GM19240 (cell line): Measurements from ENCODE around the gene CCDC149.

Experiments
- DNase-seq: peaks from one replicate; pipeline ENCODE4 v3.0.0; 2011; ENCODE audit warnings: low spot score; ENCODE audit not compliant: insufficient read length

Gene CCDC149

DNA sequence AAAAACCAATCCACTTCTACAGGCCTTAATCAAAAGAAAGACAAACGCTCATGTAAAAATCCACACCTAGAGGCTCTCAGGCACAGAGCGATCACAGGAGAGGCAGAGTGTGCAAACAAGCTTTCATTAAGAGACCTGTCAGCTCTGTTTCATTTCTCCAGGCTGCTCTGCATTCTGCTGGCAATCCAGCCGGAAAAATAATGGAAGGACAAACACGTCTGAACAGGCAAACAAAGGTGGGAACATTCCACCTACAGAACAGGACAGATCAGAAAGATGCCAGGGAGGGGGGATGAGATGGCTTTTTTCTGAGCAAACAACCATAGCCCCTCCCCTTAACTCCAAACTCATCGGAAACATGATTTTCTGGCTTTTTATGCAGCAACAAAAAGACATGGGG is 107.8 kb downstream of the CCDC149 start:
- DNase-seq = no peak

DNA sequence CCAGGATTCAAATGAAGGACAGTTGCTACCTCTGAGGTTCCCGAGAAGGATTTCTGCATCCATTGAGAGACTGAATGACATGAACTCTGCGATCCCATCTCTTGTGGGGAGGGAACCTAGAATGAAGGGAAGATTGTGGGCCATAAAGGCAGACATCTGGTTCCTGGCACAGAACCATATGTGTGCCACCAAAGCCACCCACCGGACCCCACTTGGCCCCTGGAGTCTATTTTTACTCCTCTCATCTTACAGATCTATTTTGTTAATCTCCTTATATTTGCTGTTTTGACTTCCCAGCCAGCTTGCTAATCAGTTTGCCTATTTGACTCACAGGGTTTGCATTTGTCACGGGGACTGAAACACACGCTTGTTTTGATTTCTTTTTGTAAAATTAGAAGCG is 110.2 kb downstream of the CCDC149 start:
- DNase-seq = no peak

DNA sequence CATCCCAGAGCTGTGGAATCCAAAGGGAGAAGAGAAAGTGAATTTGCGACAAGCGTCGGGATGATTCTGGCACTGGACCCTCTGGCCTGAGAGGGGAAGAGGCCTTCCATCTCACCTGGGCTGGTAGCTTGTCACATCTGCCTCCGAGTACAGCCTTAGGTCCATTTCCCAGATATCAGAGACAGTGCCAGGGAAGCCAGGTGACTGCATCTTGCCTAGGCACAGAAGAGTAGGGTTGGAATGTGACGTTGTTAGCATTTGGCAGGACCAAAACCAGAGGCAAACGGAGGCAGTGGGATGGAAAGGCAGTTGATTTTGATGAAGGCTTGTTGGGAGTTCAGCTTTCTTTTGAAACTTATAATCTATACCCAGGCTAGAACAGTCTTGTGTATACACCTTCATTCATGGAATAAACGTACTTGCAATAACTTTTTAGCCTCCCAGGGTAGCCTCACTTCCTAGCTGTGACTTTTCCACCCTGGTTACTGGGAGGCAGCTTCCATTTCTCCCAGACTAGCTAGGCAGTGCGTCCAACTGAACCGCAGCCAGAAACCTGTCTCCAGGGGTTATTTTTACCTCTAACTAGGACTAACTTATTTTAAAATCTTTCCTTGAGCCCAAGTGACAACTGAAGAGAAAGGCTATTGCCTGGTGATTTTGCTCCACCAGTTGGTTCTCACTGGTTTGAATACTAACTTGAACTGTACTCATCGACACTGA is 111.5 kb downstream of the CCDC149 start:
- DNase-seq = no peak

DNA sequence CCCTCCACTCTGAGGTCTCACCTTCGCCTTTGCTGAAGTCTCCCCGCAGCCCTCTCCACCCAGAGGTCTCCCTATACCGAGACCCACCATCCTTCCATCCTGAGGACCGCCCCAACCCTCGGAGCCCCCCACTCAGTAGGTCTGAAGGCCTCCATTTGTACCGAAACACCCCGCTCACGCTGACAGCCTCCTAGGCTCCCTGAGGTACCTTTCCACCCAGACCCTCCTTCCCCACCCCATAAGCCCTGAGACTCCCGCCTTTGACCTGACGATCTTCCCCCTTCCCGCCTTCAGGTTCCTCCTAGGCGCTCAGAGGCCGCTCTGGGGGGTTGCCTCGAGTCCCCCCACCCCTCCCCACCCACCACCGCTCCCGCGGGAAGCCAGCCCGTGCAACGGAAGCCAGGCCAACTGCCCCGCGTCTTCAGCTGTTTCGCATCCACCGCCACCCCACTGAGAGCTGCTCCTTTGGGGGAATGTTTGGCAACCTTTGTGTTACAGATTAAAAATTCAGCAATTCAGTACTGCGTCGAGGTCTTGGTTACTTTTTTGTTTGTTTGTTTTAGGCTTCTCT is 112.4 kb downstream of the CCDC149 start:
- DNase-seq = no peak

DNA sequence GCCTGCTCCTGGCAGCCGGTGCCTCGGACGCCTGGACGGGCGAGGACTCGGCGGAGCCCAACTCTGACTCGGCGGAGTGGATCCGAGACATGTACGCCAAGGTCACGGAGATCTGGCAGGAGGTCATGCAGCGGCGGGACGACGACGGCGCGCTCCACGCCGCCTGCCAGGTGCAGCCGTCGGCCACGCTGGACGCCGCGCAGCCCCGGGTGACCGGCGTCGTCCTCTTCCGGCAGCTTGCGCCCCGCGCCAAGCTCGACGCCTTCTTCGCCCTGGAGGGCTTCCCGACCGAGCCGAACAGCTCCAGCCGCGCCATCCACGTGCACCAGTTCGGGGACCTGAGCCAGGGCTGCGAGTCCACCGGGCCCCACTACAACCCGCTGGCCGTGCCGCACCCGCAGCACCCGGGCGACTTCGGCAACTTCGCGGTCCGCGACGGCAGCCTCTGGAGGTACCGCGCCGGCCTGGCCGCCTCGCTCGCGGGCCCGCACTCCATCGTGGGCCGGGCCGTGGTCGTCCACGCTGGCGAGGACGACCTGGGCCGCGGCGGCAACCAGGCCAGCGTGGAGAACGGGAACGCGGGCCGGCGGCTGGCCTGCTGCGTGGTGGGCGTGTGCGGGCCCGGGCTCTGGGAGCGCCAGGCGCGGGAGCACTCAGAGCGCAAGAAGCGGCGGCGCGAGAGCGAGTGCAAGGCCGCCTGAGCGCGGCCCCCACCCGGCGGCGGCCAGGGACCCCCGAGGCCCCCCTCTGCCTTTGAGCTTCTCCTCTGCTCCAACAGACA is 113.1 kb downstream of the CCDC149 start:
- no peak for DNase-seq

DNA sequence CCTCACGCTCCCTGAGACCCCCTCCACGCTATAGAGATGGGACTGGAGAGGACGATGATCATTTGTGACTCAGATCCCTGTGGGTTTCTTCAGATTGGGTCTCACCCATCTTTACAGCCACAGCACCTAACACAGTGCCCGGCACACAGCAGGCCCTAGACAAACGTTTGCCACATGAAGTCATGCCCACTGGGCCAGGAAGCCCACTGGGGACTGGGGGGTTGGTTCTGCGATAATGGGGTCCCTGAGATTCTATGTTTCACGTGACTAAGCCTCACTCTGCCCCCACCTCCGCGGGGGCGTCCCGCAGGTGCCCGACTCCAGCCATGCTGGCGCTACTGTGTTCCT is 113.7 kb downstream of the CCDC149 start:
- DNase-seq = no peak

DNA sequence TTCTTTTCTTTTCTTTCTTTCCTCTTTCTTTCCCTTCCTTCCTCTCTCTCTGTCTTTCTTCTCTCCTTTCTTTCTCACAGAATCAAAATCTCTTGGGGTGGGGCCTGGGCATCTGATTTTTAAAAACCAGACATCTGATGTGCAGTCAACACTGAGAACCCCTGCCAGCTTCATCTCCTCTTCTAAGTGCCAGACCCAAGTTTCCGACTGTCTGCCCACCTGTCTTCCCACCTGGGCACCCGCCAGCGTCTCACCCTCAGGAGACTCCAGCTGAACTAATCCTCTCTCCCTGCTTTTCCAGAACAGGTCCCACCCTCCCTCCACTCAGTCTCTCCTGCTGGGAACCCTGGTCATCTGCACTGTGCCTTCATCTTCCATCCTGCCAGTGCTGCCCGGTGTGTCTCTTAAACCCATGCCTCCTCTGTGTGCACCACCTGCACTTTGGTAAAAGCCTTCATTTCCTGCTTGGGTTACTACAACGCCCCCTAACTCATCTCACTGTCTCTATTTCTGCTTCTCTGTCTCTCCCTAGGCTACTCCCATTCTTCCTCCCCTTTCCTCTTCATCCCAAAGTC is 114.7 kb downstream of the CCDC149 start:
- DNase-seq = no peak

DNA sequence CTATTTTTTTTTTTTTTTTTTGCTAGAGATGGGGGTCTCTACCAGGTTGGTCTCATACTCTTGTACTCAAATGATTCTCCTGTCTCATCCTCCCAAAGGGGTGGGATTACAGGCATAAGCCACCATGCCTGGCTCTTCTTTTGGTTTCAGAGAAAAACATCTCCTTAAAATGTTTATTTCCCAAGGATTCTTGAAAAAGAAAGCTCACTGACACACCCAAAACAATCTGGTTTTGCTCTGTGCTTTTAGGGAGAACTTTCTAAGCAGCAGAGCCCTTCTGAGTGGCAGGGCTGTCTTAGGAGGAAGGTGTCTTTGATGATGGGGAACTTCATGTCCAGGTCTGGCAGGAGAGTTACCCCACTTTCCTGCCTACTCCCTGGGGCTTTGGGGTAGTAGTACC is 116.2 kb downstream of the CCDC149 start:
- DNase-seq = no peak

DNA sequence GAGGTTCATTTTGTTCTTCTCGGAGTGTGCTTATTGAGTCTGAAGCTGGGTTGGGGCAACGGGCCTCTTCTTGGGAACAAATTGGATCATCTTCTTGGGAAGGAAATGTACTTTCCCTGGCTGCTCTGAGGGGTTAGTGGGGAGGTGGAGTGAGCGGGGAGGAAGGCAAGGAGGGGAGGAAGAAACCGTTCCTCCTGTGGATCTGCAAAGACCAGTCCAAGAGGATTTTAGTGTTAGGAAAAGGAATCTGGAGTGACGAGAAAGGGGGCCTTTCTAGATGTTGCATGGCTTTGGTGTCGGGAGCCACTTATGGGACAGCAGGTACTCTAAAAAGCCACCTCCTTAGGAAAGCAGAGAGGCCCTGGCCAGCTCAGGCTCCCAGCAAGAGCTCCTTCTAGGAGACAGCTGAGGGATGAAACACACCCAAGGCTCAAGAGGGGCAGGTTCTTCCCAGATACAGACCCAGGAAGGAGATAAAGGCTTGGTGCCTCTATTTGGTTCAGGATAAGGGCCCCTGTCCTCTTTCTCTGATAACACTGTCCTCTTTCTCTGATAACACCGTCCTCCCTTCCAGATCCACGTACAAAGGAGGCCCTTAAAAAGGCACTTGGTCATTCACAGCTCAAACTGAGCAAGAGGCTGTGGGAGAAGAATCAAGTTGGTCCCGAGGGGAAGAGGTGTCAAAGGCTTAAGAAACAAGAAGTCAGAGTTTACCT is 117.0 kb downstream of the CCDC149 start:
- DNase-seq = no peak

DNA sequence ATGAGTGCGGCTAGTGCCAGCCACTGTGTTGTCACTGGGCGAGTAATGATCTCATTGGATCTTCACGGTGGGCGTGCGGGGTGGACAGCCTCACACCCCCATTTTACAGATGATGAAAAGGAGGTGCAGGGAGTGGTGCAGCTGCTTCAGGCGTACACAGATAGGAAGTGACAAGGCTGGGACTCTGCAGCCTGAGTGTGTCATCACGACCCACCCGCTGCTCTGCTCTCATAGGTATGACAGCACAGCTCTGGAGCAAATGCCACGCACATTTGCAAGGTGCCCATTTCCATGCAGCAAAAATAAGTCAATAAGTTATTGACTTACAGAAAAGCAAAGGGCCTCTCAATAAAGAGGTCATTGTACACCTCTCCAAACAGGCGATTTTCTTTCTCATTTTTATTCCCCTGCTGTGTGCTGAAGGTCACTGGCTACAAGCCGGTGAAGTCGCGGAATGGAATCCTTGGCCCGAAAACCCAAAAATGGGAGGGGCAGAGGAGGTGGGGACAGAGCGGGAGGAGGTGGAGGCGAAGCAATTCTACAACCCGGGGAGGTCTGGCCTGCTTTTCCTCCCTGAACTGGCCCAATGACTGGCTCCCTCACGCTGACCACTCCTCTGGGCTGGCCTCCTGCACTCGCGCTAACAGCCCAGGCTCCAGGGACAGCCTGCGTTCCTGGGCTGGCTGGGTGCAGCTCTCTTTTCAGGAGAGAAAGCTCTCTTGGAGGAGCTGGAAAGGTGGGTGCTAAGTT is 117.8 kb downstream of the CCDC149 start, which contains the start of gene SOD3:
Gene SOD3, plus strand, starts transcription at position 658 of the 750 bp plus-strand sequence. CDS start 3,949 bp downstream, outside the sequence.
- DNase-seq = no peak

DNA sequence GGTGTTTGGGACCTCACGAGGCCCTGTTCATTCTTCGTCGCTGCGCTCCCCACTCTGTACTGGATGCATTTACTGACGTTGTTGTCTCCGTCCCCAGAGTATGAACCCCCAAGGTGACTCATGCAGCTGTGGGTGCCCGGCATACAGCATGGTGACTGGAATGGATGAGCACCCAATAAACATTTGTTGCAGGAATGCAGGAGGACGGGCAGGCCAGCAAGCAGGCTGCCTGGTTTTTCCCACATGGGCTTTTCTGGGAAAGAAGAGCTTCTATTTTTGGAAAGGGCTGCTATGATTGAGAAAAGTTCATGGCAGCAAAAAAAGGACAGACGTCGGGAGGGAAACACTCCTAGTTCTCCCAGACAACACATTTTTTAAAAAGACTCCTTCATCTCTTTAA is 118.4 kb downstream of the CCDC149 start:
- no peak for DNase-seq

DNA sequence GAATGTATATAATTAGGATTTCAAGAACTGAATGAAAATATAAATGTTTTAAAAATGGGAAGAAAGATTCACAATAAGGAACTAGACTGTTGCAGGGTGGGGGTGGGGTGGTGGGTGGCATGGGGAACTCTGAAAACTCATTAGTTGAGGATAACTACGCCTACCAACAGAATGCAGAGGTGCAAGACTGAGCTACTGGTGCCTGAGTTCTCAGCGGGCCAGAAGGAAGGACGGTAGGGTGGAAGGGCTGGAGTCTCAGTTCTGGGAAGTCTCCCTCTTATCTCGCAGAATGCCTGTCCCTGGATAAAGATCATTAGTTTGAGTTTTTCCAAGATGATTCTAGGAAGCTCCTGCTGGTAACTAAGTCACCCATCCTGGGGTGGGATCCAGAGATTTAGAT is 118.8 kb downstream of the CCDC149 start:
- no peak for DNase-seq

DNA sequence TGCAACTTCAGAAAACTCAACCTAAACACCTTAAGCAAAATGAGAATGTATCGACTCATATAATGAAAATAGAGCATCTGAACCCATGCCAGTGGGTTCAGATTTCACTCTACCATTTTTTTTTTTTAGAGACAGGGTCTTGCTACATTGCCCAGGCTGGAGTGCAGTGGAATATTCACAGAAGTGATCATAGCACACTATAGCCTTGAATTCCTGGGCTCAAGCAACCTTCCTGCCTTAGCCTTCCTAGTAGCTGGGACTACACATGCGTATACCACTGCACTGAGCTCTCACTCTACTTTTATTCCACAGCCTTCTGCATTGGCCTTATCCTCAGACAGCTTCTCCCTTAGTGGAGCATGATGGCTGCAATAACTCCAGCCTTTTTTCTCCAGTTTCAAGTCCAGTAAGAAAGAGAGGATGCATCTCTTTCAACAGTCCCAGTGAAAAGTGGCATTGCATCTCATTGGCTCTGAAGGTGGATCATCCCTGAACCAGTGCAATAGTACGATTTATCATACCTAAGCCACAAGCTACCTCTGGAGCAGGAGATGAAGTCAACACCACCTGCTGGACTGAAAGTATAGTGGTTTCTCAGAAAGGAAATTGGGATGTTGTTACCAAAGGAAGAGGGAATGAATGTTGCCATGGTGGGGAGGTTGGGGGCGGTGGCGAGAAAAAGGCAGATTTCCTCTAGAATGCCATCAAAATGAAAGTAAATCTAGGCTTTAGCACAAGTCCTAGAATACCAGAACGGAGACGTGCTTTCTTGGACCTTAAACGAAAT is 119.4 kb downstream of the CCDC149 start:
- DNase-seq = no peak

DNA sequence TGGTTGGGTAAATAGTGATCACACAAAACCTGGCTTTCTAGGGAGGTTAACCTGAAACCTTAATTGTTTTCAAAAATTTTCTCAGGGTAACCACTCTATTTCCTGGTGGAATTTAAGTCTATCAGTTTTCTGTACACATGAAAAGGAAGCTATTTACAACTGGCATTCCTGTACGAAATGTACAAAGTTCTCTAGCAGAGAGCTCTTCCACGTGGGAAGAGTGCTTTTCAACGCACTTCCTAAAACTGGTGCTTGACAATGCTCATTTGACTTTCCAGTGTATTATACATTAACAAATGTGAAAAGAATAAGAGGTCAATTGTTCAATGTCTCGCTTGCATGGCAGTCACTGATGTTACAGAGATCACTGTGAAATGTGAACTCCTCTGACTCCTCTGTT is 120.3 kb downstream of the CCDC149 start:
- no peak for DNase-seq

DNA sequence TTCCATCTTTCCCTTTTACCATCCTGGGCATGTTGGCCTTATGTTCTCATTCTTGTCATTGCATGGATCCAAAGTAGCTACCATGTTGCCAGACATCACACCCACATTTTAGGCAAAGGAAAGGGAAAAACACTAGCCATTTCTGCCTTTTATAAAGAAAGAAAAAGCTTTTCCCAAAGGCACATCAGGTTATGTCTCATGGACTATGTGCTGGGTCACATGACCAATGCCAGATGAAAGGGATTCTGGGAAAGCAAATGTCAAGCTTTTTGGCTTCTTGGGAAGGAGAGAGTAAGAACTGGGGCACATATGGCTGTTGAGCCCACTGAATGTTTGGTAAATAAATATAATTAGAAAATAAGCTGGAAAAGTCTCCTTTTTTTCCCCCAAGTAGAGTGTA is 121.8 kb downstream of the CCDC149 start:
- no peak for DNase-seq

DNA sequence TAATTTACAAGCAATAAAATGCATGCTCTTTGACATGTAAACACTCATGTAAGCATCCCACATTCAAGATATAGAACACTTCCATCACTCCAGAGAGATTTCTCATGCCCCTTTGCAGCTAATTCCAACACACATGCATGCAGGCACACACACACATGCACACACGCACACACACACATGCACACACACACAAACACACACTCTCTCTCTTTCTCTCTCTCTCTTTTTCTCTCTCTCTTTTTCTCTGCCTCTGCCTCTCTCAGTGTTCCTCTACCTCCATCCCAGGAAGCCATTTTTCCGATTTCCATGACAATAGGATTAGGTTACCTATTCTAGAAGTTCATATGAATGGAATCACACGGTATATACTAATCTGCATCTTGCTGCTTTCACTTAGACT is 129.3 kb downstream of the CCDC149 start:
- DNase-seq = no peak

DNA sequence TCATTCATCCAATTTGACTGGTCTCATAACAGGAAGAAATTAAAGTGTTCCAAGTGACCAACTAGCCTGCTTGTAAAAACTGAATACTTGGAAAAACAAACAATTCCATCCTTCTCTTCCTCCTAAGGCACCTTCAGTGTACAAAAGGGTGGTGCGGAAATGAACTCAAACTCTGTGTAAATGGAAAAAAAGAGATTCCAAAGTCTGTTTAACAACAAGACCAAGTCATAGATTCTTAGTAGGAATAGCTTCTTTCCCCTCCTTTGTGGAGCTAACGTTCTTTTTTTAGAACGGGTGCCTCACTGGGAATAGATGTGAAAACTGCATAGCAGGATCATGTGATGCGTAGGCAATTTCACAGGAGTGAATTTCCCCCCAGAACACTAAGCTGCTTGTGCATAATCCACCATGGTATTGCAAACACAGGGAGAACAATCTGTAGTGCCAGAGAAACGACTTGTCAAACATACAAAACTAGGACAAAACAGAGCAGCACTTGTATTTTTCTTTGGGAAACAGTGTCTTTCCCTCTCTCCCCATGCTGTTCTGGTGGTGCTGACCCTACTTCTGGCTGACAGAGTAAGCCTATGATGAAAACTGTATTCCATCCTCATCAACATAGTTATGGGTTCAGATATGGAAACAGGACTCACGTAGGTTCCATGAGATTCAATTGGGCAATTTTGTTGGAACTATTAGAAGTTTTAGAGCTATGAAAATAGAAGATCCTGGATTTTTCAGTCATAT is 130.7 kb downstream of the CCDC149 start:
- DNase-seq = no peak

DNA sequence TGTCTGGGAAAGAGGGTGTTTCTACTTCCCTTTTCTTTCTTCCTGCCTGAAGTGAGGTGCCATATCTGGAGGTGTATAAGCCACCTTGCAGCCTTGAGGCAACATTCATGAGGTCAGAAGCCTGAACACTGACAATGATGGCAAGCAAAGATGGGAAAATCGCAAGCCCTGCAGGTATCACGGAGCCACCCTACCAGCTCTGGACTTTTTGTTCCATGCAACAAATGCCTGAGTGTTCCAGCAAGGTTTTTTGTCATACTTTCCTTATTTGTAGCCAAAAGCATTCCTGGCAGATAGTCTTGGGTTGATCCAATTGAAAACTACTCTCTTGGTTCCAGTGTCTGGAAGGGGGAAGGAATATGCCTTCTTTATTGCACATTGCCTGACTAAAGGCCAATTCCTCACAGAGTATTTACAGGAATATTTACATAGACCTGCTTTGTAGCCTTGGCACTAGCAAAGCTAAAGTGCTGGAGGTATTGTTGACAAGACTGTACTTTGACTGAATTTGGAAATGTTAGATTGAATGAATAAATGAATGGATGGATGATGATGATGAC is 131.8 kb downstream of the CCDC149 start:
- DNase-seq = no peak
